HG03460 (cell line): Measurements from ENCODE around the gene UBE2H.
"Not testable (repeated sequence)": the region's sequence is repeated elsewhere in the genome, so short reads cannot be mapped to it uniquely, and the experiment has no call there.

ENCODE experiments used
- ATAC-seq: cut with Tn5 transposase; IDR thresholded peaks from one replicate; pipeline ENCODE4 v1.9.1; 2021; ENCODE audit not compliant: unreplicated experiment

The UBE2H gene

GRCh38 chr7:129952653-129953560 is at the start of gene UBE2H:
UBE2H (minus strand) TSS chr7:129952960; CDS start chr7:129952555, 405 bp downstream.
- ATAC-seq: peak; percentile 56

GRCh38 chr7:129998446-129998845 is 45.7 kb upstream of the UBE2H start:
- ATAC-seq: no peak

- ATAC-seq: no peak
Observed at GRCh38 chr7:129997285-129997684, 44.5 kb upstream of the UBE2H start.

GRCh38 chr7:129993275-129993674 is 40.5 kb upstream of the UBE2H start:
- ATAC-seq: no peak

- ATAC-seq: no peak
Observed at GRCh38 chr7:129990403-129991192, 37.8 kb upstream of the UBE2H start.

- ATAC-seq: no peak
Observed at GRCh38 chr7:129989466-129989865, 36.7 kb upstream of the UBE2H start.

DNA sequence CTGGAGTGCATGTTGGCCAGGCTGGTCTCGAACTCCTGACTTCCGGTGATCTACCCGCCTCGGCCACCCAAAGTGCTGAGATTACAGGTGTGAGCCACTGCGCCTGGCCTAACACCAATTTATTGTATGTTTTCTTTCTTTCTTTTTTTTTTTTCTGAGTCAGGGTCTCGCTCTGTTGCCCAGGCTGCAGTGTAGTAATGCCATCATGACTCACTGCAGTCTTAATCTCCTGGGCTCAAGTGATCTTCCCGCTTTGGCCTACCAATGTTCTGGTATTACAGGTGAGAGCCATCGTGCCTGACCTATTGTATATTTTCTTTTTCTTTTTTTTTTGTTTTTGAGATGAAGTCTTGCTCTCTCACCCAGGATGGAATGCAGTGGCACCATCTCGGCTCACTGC is 33.8 kb upstream of the UBE2H start:
- no peak for ATAC-seq

GRCh38 chr7:129980667-129981066 is 27.9 kb upstream of the UBE2H start:
- ATAC-seq: no peak

- no peak for ATAC-seq
Observed at GRCh38 chr7:129975309-129975708, 22.5 kb upstream of the UBE2H start.

DNA sequence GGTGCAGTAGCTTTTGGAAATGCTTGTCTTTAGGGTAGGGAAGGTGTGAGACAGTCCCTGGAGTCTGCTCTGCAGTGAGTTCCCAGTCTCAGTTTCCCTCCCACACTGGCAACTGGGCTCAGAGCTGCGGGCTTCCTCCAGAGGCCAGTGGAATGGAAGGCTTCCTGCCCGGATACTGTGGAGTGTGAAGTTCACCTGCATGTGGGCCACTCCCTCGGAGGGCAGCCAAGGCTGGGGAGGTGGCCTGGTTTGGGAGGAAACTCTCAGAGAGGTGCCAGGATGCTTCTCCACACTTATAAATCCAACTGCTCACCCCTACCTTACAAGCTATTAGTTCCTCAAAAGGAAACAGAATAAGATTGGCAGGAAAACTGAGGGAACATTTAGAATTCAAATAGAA is 18.1 kb upstream of the UBE2H start:
- ATAC-seq: no peak

GRCh38 chr7:129969881-129970446 is 17.2 kb upstream of the UBE2H start:
- no peak for ATAC-seq

DNA sequence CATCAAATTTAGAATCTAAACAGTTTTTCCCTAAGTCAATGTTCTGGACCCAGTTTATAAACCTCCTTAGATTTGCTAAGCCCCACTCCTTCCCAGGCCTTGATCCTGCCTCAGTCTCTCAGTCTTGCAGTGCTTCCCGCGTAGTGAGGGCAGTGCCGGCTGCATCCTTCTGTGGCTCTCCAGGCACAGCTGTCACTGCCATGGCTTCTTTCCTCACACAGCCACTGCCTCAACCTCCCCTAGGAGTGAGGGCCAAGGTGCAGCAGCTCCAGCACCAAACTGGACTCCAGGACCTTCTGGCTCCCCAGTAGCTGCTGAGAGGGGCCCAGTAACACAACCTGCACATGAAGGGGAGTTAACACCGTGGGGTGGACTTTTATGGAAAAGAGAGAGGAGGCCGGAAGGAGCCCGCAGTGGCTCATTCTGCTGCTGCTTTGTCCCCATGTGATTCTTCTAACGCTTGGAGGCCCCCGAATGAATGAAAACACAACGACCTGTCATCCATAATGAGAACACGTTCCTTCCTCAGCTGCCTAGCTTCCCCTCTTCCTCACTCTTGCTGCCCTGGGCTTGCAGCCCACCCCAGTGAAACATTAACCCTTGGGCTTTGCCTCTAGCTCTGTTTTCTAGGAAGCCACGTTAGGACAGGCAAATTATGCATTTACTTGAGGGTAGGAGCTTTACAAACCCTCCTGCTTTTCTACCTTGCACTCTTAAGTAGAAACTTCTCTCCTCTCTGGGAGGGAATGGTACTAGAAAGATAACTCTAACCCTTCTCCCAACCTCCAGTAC is 16.0 kb upstream of the UBE2H start:
- no peak for ATAC-seq

DNA sequence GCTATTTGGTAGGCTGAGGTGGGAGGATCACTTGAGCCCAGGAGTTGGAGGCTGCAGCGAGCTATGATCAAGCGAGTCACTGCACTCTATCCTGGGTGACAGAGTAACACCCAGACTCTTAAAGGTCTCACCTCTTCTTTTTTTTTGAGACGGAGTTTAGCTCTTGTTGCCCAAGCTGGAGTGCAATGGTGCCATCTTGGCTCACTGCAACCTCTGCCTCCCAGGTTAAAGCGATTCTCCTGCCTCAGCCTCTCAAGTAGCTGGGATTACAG is 7.4 kb upstream of the UBE2H start:
- not testable (repeated sequence) for ATAC-seq

DNA sequence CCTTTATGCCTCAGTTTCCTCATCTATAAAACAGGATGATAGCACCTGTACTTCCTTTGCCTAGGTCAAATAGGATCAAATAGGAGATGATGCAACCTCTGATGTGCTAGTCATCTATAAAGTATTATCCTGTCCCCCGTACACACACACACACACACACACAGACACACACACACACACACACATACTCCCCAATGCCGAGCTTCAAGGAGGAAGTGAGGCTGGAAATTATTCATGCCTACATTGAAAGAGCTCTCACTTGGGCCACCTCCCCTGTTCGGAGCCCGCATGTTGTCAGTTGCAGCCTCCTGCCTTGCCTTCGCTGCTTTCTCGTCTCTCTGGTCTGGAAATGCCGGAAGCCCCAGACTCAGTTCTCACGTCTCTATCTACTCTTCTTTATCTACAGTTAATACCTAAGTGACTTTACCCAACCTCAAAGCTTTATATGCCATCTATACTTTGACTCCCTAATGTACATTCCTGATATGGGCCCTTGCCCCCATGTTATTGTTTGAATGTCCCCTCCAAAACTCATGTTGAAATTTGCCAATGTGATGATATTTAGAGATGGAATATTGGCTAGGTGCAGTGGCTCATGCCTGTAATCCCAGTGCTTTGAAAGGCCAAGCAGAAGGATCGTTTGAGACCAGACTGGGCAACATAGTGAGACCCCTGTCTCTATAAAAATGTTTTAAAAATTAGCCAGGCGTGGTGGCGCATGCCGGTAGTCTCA is 6.9 kb upstream of the UBE2H start:
- ATAC-seq: no peak

- no peak for ATAC-seq
Observed at GRCh38 chr7:129958643-129959470, 6.1 kb upstream of the UBE2H start.

GRCh38 chr7:129955993-129956543 is 3.3 kb upstream of the UBE2H start:
- ATAC-seq: no peak

DNA sequence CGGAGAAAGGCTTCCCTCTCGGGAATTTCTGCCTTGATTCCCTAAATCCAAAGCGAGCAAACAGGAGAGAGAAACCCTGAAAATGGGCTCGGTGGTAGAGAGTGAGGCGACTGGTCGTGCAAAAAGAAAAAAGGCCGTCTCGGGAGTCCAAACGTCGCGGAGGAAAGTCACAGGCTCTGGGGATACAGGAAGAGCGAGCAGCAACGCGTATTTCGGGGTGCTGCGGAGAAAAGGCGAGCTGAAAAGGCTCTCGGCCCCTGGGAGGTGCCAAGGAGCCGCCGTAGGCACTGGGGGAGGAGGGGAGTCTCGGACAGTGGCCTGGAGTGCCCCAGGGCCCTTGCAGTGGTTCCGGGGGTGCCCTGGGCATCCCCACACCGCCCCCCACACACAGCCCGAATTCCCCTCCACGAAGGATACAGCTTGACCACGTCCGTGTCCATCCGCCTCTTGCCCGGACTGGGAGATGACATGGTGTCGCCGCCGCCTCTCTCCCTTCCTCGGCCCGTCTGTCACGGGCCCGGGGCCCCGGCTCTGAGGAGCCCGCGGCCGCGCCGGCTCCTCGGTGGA is 591 bp downstream of the UBE2H start:
- ATAC-seq: peak; percentile 21

DNA sequence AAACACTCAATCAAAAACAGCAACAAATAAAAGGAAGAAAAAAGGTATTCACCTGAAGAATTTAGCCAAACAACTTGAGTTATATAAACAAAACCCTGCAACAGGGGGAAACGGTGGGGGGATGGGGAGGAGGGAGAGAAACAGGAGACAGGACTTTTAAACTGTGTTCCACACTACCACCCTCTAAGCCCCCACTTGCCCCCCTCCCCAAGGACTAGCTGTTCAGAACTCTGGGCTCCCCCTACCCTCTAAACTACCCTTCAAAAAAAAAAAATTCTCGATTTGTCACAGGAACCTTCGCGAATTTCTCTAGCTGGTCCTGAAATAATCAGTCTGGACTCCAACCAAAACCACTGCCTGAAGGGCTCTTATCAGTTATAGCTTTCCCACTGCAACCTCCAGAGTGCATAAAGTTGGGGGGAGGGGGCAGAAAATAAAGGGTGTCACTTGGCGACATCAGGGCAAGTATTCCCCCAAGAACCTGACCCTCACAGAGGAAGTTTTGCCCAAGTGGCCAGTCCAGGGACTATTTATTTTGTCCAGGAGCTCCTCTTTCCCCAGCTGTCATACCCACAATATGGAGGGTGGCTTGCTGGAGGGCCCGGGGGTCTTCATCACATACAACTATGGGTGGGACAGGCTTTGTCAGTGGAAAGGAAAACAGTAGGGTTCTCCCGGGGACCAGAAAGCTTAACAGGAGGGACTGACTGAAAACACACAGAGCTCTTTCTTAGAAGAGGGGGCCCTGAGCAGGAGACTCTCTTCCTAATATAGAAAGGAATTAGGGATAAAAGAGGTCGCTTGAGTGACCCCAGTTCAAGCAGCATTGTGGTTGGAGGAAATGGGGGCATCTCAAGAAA is 1.3 kb downstream of the UBE2H start:
- no peak for ATAC-seq
